K562 (cell line): ENCODE data around the gene PHLDB3. TPM values are rescaled to one million over a fixed set of nuclear protein-coding genes. Genes with fewer than 3 reads are reported as not detected.
A peak's percentile ranks its signal among the peaks of the same experiment; 100 is the strongest.

Experiments used
- ARID1B ChIP-seq: fragments of 450-650 bp; IDR thresholded peaks from 2 replicates; pipeline ENCODE4 v1.6.1; 2016; ENCODE audit warnings: antibody characterized with exemption, mild to moderate bottlenecking, inconsistent platforms
- ATF7 ChIP-seq: fragments of 450-650 bp; IDR thresholded peaks from 2 replicates; pipeline ENCODE4 v1.7.1; 2014; ENCODE audit warnings: mild to moderate bottlenecking, moderate library complexity
- CUX1 ChIP-seq: fragments of 200-800 bp; sonication (Bioruptor generic); IDR thresholded peaks from 2 replicates; pipeline ENCODE4 v1.6.1; 2016; ENCODE audit warnings: missing genetic modification characterization, missing compliant biosample characterization
- EHMT2 ChIP-seq: fragments of 450-650 bp; IDR thresholded peaks from 2 replicates; pipeline ENCODE4 v1.6.1; 2018; ENCODE audit warnings: antibody characterized with exemption
- GATA2 ChIP-seq: sonication (generic); formaldehyde crosslinking; IDR thresholded peaks from 2 replicates; pipeline ENCODE4 v1.4.0; 2020; ENCODE audit warnings: mild to moderate bottlenecking, missing genetic modification reagents
- HNRNPK ChIP-seq: fragments of 200-400 bp; formaldehyde crosslinking; IDR thresholded peaks from one replicate; pipeline ENCODE4 v1.6.1; 2018; ENCODE audit warnings: mild to moderate bottlenecking, low read depth, low read length; ENCODE audit not compliant: poor library complexity, severe bottlenecking
- MXD1 ChIP-seq: fragments of 250-450 bp; sonication (Bioruptor Pico); IDR thresholded peaks from 2 replicates; pipeline ENCODE4 v1.8.0; 2021; ENCODE audit warnings: borderline replicate concordance, mild to moderate bottlenecking, moderate library complexity; ENCODE audit not compliant: poor library complexity, severe bottlenecking
- RAD21 ChIP-seq, 2 experiments: fragments of 250-450 bp in 1 of 2; fragments of 450-650 bp in 1 of 2; sonication (Bioruptor Pico) in 1 of 2; formaldehyde crosslinking in 1 of 2; IDR thresholded peaks in 1 of 2; conservative IDR thresholded peaks in 1 of 2; 2 replicates each; pipeline versions ENCODE4 v1.4.0 to v1.8.0; 2020 to 2022; ENCODE audit warnings: mild to moderate bottlenecking in 2 of 2, moderate library complexity in 1 of 2
- RHOXF2B ChIP-seq: fragments of 250-450 bp; sonication (Bioruptor Pico); conservative IDR thresholded peaks from 2 replicates; pipeline ENCODE4 v1.5.1; 2021
- SMARCA5 ChIP-seq: fragments of 450-650 bp; IDR thresholded peaks from 2 replicates; pipeline ENCODE4 v1.6.1; 2016
- STAT5A ChIP-seq: IDR thresholded peaks from 2 replicates; pipeline ENCODE4 v1.6.1; 2012; ENCODE audit warnings: low read length, inconsistent platforms, borderline replicate concordance
- TGIF2 ChIP-seq: sonication (generic); formaldehyde crosslinking; IDR thresholded peaks from 2 replicates; pipeline ENCODE4 v1.8.1; 2022; ENCODE audit warnings: mild to moderate bottlenecking, missing genetic modification reagents, moderate library complexity
- ZHX1 ChIP-seq: fragments of 150-350 bp; conservative IDR thresholded peaks from 2 replicates; pipeline ENCODE4 v1.6.1; 2014; ENCODE audit warnings: low read length
- ZNF431 ChIP-seq: sonication (generic); formaldehyde crosslinking; IDR thresholded peaks from 2 replicates; pipeline ENCODE4 v1.8.0; 2022; ENCODE audit warnings: mild to moderate bottlenecking, missing genetic modification reagents
- ZNF518B ChIP-seq: fragments of 250-450 bp; sonication (Bioruptor Pico); IDR thresholded peaks from 2 replicates; pipeline ENCODE4 v1.5.0; 2021; ENCODE audit warnings: mild to moderate bottlenecking, moderate library complexity
- ZNF764 ChIP-seq: fragments of 250-450 bp; sonication (Bioruptor Pico); IDR thresholded peaks from 2 replicates; pipeline ENCODE4 v1.4.0; 2020; ENCODE audit warnings: low read depth, mild to moderate bottlenecking, moderate library complexity
- polyA plus RNA-seq, 8 experiments: library from polyadenylated mRNA; depleted of rRNA in 4 of 8; stranded (reverse) in 5 of 8; unstranded in 3 of 8; fragments of >200 nt; fragmentation: Nextera tagmentation in 2 of 8; fragmentation: Illumina TruSeq in 1 of 8; extraction: Ambion mirVana in 2 of 8; extraction: Trizol in 1 of 8; gene quantifications; 2 replicates each; pipeline versions ENCODE4 v1.2.1 to v1.2.3, GENCODE V29; 2011 to 2014; ENCODE audit warnings: inconsistent platforms in 1 of 8, missing spikeins in 1 of 8
- total RNA-seq, 7 experiments: library from RNA; depleted of rRNA in 6 of 7; stranded (reverse); fragments of >200 nt in 6 of 7; fragmentation: Illumina TruSeq in 2 of 7; extraction: Trizol in 2 of 7; gene quantifications; 2 replicates each; pipeline versions ENCODE4 v1.2.1 to v1.2.3, GENCODE V29; 2011 to 2021; ENCODE audit warnings: low replicate concordance in 1 of 7

Gene PHLDB3
- total and polyA plus RNA-seq, 9 of the 15 experiments (the other 6 are each of a cell fraction or from before 2014, with no cell fraction given): 0.04 to 23.5 (median 3.9) TPM

GRCh38 chr19:43533546-43534304 is 29.2 kb upstream of the PHLDB3 start (continued):
- TF ChIP-seq ZHX1: no peak
- no peak for TF ChIP-seq STAT5A
- TF ChIP-seq ARID1B: no peak
- TF ChIP-seq RAD21 (CRISPR knock-in tag; conservative IDR thresholded peaks at IDR 0.05 in 1 of 2, IDR thresholded peaks at IDR 0.05 in 1 of 2): no peak
- TF ChIP-seq EHMT2: no peak
- TF ChIP-seq RHOXF2B (CRISPR knock-in tag): no peak
- peak; percentile 66 for TF ChIP-seq ATF7
- TF ChIP-seq SMARCA5: no peak
- TF ChIP-seq ZNF431 (CRISPR knock-in tag): no peak
- no peak for TF ChIP-seq CUX1 (CRISPR knock-in tag)
- TF ChIP-seq GATA2 (CRISPR knock-in tag): no peak
- TF ChIP-seq ZNF518B: no peak
- TF ChIP-seq TGIF2 (CRISPR knock-in tag): no peak
- no peak for TF ChIP-seq HNRNPK
- no peak for TF ChIP-seq ZNF764 (CRISPR knock-in tag)
- no peak for TF ChIP-seq MXD1 (CRISPR knock-in tag)
